CD4-positive, alpha-beta T cell treated with Interleukin-10 for 1 hour (primary cell): Measurements from ENCODE around the gene GREB1.

Experiments
- DNase-seq: peaks from one replicate; pipeline ENCODE4 v3.0.0-alpha.2; 2020

Gene GREB1

DNA sequence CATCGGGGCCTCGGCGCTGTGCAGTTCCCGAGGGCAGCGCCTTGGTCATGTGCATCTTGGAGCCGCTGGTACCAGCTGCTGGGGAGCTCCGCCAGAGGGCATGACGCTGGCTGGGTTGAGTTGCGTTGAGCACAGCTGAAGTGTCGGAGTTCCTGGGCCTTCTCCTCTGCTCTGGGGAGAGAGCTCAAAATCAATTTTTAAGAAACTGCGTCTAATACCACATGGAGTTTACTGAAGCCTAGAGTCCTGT lies 48.7 kb downstream of the GREB1 start:
- DNase-seq: no peak

DNA sequence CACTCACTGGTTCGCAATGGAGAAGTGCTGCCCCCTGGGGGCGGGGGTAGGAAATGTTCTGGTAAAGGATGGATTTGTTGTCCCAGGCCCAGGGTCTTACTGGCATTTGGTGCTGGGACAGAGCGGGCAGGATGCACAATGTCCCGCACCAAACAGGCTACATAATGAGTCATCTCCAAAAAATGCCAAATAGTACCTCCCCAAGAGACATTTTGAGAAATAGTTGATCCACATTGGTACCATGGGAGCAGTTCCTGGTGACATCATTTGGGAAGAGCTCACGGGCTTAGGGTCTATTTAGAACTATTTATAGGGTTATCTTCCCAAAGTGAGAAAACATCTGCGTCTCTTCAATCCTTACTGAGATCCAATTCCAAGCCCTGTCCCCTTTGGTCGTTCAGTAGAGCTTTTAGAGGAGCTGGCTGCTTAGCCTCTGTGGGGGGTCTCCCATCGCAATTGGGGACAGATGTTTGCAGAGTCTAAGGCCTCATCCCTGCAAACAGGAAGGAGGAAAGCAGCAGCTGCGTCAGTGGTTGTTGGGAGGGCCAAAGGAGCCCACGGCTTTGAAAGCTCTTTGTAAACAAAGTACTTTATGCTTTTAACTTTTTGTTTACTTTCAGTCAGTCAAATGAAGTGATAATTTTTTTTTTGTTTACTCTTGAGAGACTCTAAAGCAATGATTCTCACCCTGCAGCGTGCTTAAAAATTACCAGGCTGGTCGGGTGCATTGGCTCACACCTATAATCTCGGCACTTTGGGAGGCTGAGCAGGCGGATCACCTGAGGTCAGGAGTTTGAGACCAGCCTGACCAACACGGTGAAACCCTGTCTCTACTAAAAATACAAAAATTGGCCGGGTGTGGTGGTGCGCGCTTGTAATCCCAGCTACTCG lies 49.3 kb downstream of the GREB1 start:
- peak; percentile 50 for DNase-seq

DNA sequence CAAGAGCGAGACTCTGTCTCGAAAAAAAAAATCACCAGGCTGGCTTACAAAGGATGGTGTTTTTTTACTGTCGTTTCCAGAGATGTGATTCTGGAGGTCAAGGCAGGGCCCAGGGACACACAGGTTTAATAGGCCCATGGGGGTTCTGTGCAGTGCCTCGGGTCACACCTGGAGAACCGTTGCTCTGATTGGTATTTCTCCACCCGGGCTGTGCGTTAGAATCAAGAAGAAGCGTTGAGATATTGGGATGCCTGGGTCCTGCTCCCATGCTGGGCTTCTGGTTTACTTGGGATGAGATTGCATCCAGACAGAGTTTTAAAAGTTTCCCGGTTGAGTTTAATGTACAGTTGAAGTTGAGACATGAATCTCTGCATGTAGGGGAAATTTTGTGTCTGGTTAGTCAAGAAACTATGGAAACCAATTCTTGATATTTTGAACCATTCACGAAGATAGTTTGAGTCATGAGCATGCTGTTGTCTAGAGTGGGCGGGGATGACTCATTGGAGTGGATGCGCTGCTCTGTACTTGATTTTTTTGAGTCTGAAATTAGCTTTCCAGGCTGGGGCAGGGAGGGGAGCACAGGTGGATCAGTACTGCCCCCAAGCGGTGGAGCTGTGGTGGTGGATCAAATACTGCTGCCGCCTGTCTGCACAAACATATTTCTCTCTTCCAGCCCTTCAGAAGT lies 50.1 kb downstream of the GREB1 start:
- peak; percentile 44 for DNase-seq

DNA sequence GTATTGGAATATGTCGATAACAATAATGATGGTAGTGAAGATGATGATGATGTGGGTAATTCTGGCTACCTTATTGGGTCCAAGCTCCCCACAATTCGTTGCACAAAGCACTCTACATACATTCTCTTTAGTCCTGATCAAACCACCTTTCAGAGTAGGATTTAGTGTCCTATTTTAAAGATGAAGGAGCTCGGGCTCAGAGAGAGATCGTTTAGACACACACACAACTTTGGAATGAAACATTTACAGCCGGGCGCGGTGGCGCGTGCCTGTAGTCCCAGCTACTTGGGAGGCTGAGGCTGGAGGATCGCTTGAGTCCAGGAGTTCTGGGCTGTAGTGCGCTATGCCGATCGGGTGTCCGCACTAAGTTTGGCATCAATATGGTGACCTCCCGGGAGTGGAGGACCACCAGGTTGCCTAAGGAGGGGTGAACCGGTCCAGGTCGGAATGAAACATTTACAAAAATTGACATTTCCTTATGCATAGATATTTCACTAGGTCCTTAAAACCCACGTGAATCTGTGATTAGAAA lies 50.7 kb downstream of the GREB1 start:
- DNase-seq: no peak

DNA sequence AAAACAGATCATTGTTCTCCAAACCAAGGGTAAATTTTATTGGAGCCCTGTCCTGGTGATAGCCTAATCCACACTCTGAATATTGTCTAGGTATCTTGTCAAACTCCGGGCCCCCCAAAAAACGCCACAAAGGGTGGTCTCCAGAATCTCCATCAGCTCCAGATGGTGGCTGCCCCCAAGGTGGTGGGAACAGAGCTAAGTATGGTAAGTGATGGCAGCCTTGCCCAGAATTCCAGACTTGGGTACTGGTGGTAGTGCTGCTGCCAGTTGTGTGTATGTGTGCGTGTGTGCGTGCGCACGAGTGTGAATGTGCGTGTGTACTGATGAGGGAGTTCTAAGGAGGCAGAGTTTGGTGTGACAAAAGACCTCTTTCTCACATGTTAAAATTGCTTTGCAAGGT lies 51.2 kb downstream of the GREB1 start:
- DNase-seq: no peak

DNA sequence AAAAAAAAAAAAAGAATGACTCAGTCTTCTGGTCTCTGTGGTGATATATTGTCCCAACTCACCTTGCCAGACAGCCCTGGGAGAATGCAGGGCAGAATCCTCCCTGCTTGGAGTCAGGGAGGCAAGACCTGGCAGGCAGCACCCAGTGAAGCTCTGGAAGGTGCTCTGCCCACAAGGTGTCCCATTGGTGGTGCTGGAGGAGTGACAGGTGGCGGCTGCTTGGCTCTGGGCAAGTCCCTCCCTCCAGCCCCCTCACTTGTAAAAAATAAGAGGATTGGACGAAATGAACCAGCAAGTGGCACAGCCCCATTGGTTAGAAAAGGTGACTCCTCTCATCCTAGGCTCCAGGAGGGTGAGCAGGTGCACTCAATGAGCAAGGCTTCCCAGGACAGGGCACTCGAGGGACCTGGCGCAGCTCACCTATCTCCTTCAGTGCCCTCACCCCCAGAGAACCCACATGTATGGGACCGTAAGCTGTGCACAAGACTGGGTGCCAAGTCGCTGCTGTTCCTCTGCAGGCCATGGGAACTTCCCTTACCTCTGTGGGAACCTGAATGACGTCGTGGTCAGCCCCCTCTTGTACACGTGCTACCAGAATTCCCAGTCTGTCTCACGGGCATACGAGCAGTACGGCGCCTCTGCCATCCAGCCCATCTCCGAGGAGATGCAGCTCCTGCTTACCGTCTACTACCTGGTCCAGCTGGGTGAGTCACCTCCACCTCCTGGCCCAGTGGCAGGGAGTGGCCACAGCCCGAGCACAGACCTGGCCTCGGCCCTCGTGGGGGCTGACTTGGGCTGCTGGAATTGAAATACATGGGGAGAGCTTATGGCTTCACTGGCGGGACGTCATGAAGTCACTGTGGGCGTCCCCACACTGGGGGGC lies 54.6 kb downstream of the GREB1 start:
- no peak for DNase-seq

DNA sequence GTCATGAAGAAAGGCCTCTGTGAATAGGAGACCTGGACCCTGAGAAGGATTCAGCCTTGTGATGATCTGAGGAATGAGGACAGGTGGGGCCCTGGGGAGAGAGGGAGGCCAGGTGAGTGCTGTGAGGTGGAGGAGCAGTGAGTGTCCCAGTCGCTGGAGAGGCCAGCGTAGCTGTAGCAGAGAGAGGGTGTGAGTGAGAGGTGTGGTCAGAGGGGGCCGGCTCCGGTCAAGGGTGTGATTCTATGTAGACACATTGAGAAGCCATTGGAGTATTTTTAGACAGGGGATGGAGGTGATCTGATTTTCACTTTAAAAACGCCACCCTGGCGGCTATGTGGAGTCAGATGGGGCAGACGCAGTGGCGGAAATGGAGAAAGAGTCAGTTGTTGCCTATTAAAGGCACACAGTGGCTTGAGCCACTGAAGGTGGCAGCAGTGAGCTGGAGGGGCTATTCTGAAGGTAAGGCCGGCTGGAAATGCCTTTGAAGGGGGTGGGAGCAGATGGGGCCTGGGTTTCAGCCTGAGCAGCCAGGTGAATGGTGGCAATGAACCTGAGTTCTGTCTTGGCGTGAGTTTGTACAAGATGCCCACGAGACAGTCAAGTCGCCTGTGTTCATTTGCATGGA lies 55.6 kb downstream of the GREB1 start:
- DNase-seq: no peak

DNA sequence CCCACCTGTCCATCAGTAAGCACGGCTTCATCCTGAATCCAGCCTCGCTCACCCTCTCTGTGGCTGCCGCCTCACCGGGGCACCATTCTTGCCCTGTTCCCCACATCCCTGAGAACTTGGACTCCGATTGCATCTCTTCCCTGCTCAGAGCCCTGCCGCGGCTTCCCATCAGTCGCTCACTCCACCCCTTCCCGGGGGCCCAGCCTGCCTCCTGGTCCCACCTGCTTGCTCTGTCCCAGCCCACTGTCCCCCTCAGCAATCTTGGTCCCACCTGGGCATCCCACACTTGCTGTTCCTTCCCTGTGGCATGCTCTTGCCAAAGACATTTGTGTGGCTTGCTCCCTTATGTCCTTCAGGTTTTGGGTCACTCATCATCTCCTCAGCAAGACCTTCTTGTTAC lies 56.3 kb downstream of the GREB1 start:
- DNase-seq: no peak

DNA sequence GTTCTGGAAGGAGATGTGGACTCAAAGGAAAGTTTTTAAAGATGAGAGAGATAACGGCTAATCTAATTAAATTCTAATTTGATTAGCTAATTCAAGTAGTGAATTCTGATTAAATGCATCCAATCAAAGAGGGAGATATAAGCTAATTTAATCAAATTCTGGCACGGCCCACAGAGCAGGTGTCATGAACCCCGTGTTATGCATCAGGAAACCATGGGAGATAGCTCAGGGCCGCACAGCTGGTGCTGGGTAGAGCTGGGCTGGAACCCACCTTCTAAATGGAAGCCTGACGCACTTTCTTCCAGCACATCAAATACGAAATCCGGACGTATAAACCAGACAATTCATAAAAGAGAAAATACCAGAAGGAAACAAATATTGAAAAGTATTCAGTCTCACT lies 57.2 kb downstream of the GREB1 start:
- no peak for DNase-seq

DNA sequence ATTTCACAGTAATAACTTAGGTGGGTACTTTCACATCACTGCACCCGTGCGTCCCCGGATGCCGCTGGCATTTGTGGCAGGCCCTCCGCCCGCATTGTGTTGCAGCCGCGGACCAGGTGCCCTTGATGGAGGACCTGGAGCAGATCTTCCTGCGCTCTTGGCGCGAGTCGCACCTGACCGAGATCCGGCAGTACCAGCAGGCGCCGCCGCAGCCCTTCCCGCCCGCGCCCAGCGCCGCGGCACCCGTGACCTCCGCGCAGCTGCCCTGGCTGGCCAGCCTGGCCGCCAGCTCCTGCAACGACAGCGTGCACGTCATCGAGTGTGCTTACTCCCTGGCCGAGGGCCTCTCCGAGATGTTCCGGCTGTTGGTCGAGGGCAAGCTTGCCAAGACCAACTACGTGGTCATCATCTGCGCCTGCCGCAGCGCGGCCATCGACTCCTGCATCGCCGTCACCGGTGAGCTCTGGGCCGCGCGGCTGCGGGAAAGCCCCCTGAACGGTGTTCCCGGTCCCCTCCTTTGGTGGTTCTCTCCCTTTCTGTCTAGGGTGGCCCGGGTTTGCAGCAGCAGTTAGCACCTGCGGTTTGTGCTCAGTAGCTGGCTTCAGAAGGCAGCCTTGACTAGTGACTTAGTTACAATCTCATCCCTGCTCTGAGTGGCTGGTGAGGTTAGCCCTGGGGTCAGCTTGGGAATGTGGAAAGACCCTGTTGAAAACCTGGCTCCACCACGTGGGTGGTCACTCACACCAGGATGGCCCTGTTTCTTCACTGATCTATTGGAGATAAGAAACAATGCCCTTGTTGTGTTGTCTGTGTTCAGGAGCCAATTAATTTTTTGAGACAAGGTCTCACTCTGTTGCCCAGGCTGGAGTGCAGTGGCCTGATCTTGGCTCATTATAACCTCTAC lies 59.1 kb downstream of the GREB1 start:
- DNase-seq: no peak

DNA sequence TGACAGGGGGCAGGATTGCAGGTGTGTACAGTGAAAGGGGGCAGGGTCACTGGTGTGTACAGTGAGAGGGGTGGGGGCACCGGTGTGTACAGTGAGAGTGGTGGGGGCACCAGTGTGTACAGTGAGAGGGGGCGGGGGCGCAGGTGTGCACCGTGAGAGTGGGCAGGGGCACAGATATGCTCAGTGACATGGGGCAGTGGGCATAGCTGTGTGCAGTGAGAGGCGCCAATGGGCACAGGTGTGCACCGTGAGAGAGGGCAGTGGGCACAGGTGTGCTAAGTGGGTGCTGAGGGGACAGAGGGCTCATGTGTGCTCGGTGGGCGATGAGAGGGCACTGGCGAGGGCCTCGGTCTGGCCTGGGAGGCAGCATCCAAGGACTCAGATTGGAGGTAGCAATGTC lies 63.0 kb downstream of the GREB1 start:
- DNase-seq: no peak

DNA sequence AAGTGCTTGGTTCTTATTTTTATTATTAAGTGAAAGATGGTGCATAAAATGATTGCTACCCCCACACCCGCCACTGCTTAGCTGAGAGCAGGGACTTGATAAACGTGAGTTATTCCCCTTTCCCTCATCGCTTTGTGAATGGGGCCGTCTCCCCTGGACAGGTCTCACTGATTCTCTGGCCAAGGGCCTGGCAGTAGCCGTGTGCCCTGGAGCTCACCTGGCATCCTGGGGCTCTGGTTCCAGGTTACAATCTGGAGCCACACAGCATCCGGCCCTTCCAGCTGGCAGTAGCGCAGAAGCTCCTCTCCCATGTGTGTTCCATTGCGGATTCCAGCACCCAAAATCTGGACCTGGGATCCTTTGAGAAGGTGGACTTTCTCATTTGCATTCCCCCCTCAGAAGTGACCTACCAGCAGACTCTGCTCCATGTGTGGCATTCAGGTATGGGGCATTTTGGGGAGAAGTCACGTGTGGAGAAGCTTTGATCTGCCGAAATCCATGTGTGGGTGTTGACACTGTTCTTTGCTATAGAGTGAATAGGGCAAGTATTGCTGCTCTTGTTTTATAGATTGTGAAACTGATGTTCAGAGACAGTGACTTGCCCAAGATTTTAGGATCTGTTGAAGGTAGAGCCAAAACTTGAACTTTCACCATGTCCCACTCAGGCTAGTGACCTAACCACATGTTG lies 63.8 kb downstream of the GREB1 start:
- DNase-seq: no peak

DNA sequence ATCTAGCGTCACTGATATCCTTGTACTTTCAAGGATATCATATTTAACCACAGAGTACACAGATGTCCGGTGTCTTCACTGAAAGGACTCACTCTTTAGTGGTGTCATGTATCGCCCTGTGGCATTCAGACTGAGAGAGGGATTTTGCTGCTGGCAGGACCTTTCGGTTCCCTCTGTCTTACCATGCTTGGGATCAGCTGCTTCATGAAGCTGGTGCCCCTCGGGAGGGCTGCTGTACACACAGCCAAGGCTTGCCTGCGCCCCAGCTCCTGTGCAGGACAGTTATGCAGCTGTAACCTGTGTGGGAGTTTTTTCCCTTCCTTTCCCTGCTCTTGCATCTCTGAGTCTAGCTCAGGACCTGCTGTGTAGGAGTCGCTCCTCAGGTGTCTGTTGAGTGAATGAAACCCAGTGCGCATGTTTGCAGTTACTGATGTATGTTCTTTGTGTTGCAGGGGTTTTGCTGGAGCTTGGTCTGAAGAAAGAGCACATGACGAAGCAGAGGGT lies 64.4 kb downstream of the GREB1 start:
- DNase-seq: no peak

DNA sequence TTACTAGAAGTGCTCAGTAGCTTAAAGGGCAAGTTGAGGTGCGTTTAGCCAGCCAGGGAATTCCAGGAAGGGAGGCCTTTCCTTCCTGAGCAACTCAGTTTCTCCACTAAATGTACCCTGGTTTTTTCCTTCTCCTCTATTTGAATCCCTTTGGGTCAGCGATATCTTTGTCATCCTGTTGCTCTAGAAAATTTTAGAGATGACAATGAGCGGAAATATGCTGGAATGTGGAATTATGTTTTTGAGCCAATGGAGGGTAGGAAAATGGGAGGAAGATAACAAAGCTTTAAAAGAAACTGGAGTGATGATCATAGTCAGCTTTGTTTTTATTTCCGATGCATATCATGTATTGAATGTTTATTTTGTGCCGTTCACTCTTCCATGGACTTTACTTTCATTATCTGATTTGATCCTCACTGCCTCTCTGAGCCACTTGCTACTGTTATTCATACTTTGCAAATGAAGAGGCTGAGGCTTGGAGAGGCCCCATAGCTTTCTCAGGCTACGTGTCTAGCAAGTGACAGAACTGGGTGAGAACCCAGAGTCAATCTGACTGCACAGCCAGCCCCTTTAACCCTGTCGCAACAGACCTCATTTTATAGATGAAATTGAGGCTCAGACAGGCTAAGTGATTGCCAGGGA lies 68.8 kb downstream of the GREB1 start:
- no peak for DNase-seq

DNA sequence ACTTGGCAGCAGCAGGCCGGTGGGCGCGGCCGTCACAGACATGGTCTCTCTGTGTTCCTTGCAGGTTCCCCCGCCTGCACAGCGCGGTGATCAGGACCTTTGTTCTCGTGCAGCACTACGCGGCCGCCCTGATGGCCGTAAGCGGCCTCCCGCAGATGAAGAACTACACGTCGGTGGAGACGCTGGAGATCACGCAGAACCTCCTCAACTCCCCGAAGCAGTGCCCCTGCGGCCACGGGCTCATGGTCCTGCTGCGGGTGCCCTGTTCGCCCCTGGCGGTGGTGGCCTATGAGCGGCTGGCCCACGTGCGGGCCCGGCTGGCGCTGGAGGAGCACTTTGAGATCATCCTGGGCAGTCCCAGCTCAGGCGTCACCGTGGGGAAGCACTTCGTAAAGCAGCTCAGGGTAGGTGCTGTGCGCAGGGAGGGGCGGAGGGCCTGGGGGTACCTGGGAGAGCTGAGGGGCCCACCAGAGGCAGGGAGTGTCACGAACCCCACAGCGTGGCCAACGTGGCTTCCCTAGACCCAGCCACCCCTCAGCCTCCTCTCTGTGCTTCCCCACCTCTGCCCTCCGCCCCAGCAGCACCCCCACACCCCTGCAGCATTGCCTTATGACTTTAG lies 76.9 kb downstream of the GREB1 start:
- no peak for DNase-seq

DNA sequence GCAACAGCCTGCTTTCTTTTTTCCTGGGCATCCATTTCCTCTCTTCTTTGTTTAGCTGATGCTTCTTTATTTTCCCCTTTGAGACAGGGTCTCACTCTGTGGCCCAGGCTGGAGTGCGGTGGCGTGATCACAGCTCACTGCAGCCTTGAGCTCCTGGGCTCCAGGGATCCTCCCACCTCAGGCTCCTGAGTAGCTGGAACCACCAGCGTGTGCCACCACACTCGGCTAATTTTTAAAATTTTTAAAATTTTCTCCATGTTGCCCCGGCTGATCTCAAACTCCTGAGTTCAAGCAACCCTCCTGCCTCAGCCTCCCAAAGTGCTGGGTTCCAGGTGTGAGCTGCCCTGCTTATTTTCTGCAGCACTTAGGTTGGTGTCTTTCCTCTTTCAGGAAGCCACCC lies 77.4 kb downstream of the GREB1 start:
- DNase-seq: no peak

DNA sequence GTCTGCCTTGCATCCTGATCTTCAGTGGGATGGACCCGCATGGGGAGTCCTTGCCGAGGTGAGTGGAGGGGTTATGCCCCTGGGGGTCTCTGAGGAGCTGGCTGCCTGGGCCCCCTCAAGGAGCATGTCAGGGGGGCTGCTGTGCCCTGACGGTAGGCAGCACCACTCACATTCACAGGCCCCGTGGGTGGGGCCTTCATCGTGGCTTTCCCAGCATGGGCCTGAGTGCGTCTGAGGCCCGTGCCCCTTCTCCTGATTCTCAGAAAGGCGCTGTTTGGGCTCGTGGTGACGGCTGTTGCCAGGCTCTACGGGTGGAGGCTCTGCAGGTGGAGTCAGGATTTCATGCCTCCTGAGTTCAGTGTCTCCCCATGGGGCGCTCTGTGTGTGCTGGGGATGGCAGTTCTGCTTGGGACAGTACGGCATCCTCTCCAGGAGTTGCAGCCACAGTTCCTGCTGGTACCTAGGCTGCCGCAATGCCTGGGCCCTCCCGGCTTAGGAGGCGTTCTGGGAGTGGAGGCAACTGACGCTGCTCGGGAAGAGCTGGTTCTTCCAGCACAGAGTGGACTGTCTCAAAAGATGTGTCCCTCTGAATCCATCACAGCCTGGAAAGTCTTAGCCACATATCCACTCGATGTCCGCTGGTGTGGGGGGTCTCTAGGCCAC lies 78.8 kb downstream of the GREB1 start:
- DNase-seq: no peak

DNA sequence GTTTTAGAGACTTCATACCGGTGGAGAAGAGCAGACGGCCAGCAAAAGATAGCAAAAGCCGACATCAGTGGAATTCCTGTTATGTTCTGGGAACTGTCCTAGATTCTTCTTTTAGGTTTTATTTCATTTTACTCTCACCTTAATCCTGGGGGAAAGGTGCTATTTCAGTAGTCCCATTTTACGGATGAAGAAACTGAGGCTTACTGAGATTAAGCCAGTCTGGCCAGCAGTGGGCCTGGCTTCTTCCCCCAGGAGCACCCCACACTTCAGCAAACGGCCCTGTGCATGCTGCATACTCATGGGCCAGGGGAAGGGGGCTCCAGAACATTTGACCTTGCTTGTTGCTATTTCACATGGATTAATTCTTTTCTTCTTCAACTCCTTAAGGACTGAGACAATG lies 79.5 kb downstream of the GREB1 start:
- no peak for DNase-seq

DNA sequence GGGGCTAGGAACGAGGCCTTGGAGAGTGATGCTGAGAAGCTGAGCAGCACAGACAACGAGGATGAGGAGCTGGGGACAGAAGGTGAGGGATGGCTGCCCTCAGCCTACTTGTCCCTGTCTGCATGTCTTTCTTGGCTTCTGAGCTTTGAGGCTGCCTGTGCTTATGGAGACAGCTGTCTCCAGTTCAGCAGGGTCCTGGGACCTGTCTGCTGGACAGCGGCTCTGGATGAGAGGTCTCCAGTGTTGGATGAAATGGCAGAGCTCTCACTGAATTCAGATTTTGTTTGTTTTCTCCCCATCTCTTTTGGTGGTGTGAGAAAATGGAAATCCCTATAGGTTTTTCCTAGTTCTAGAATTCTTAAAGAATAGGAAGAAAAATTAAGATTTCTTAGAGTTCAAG lies 81.4 kb downstream of the GREB1 start:
- DNase-seq: no peak
